OCI-LY1 (cell line): Measurements from ENCODE around the gene SLC9A9.
A peak's percentile ranks its signal among the peaks of the same experiment; 100 is the strongest.

Experiments used
- H2AFZ ChIP-seq: fragments of 200-600 bp; sonication (generic), shearing (Covaris generic); 2 replicates; pipeline ENCODE4 v1.6.0; 2014; ENCODE audit warnings: antibody characterized with exemption, mild to moderate bottlenecking, low read length
- H3F3A ChIP-seq: fragments of 200-600 bp; sonication (generic), shearing (Covaris generic); 2 replicates; pipeline ENCODE4 v1.6.0; 2014; ENCODE audit warnings: mild to moderate bottlenecking, antibody characterized with exemption, low read length, moderate library complexity; ENCODE audit not compliant: insufficient read depth
- H3K27ac ChIP-seq: fragments of 200-600 bp; sonication (generic); 2 replicates; pipeline ENCODE4 v1.5.1; 2014; ENCODE audit warnings: low read length, mixed run types, mild to moderate bottlenecking, low read depth; ENCODE audit not compliant: poor library complexity, severe bottlenecking
- H3K27me3 ChIP-seq: fragments of 200-600 bp; sonication (generic); 2 replicates; pipeline ENCODE4 v1.6.0; 2014; ENCODE audit warnings: antibody characterized with exemption, mild to moderate bottlenecking, low read length, moderate library complexity; ENCODE audit not compliant: insufficient read depth
- H3K36me3 ChIP-seq: fragments of 200-600 bp; sonication (generic); 2 replicates; pipeline ENCODE4 v1.6.1; 2014; ENCODE audit warnings: mild to moderate bottlenecking, antibody characterized with exemption, low read length, moderate library complexity, mixed read lengths; ENCODE audit not compliant: insufficient read depth
- H3K4me1 ChIP-seq: fragments of 200-600 bp; sonication (generic); 2 replicates; pipeline ENCODE4 v1.5.1; 2014; ENCODE audit warnings: mild to moderate bottlenecking, low read length, moderate library complexity; ENCODE audit not compliant: insufficient read depth, severe bottlenecking
- H3K4me2 ChIP-seq: fragments of 200-600 bp; sonication (generic), shearing (Covaris generic); 2 replicates; pipeline ENCODE4 v1.6.1; 2014; ENCODE audit warnings: low read length
- H3K4me3 ChIP-seq: fragments of 200-600 bp; sonication (generic); 2 replicates; pipeline ENCODE4 v1.5.1; 2014; ENCODE audit warnings: low read length, low read depth, mild to moderate bottlenecking, mixed read lengths; ENCODE audit not compliant: poor library complexity, severe bottlenecking
- H3K79me2 ChIP-seq: fragments of 200-600 bp; shearing (Covaris generic); 2 replicates; pipeline ENCODE4 v1.6.1; 2016; ENCODE audit warnings: mixed run types, low read length, mixed read lengths; ENCODE audit not compliant: insufficient read depth
- H3K9ac ChIP-seq: fragments of 200-600 bp; sonication (generic), shearing (Covaris generic); 2 replicates; pipeline ENCODE4 v1.6.1; 2014; ENCODE audit warnings: mild to moderate bottlenecking, low read length, mixed read lengths
- H3K9me2 ChIP-seq: fragments of 200-600 bp; sonication (generic), shearing (Covaris generic); 2 replicates; pipeline ENCODE4 v1.6.1; 2014; ENCODE audit warnings: low read depth, mild to moderate bottlenecking, low read length, mixed read lengths
- H3K9me3 ChIP-seq: fragments of 200-600 bp; shearing (Covaris generic); 2 replicates; pipeline ENCODE4 v1.6.1; 2014; ENCODE audit warnings: low read length, mixed read lengths
- H4K20me1 ChIP-seq: fragments of 200-600 bp; sonication (generic), shearing (Covaris generic); 2 replicates; pipeline ENCODE4 v1.6.0; 2016; ENCODE audit warnings: mild to moderate bottlenecking, low read length; ENCODE audit not compliant: insufficient read depth
- EZH2 ChIP-seq: fragments of 200-600 bp; sonication (generic), shearing (Covaris generic); IDR thresholded peaks from 2 replicates; pipeline ENCODE4 v1.8.0; 2017; ENCODE audit warnings: borderline replicate concordance, mixed run types, mild to moderate bottlenecking, antibody characterized with exemption, low read length, moderate library complexity, mixed read lengths
- TF ChIP-seq, protein P1 (sequence below): fragments of 200-600 bp; sonication (generic), shearing (Covaris generic); IDR thresholded peaks from 2 replicates; pipeline ENCODE4 v1.5.1; 2017; ENCODE audit warnings: mild to moderate bottlenecking, antibody characterized with exemption, low read length, moderate library complexity, mixed read lengths

Gene SLC9A9

GRCh38 chr3:143885780-143886427, 37.6 kb upstream of the SLC9A9 start:
- H3K9me2 ChIP-seq = no peaks in the 10 kb centered on the region
- no peaks in the 10 kb centered on the region for H3K27me3 ChIP-seq
- H3K4me1 ChIP-seq = no peaks in the 10 kb centered on the region
- no peaks in the 10 kb centered on the region for H3K79me2 ChIP-seq
- no peaks in the 10 kb centered on the region for H3K36me3 ChIP-seq
- no peaks in the 10 kb centered on the region for H4K20me1 ChIP-seq
- H3K9me3 ChIP-seq = no peaks in the 10 kb centered on the region
- H3K9ac ChIP-seq = no peak overlapping the region
- no peak overlapping the region for H2AFZ ChIP-seq
- H3K4me2 ChIP-seq = no peak overlapping the region
- TF ChIP-seq EZH2 = no peak
- TF ChIP-seq, protein P1, sequence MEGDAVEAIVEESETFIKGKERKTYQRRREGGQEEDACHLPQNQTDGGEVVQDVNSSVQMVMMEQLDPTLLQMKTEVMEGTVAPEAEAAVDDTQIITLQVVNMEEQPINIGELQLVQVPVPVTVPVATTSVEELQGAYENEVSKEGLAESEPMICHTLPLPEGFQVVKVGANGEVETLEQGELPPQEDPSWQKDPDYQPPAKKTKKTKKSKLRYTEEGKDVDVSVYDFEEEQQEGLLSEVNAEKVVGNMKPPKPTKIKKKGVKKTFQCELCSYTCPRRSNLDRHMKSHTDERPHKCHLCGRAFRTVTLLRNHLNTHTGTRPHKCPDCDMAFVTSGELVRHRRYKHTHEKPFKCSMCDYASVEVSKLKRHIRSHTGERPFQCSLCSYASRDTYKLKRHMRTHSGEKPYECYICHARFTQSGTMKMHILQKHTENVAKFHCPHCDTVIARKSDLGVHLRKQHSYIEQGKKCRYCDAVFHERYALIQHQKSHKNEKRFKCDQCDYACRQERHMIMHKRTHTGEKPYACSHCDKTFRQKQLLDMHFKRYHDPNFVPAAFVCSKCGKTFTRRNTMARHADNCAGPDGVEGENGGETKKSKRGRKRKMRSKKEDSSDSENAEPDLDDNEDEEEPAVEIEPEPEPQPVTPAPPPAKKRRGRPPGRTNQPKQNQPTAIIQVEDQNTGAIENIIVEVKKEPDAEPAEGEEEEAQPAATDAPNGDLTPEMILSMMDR = peak; percentile 96
- no peaks in the 10 kb centered on the region for H3F3A ChIP-seq
- H3K27ac ChIP-seq = no peak overlapping the region
- no peak overlapping the region for H3K4me3 ChIP-seq

GRCh38 chr3:143884861-143885260, 36.6 kb upstream of the SLC9A9 start:
- H3K27me3 ChIP-seq = no peaks in the 10 kb centered on the region
- H3K9me3 ChIP-seq = no peaks in the 10 kb centered on the region

GRCh38 chr3:143883151-143883550, 34.9 kb upstream of the SLC9A9 start:
- Histone ChIP-seq H3K9me2 (no peaks in the 10 kb centered on the region), H3K4me2 (no peak overlapping the region), H3F3A (no peaks in the 10 kb centered on the region), H2AFZ (no peak overlapping the region), H3K36me3 (no peaks in the 10 kb centered on the region), H3K4me3 (no peak overlapping the region), H3K79me2 (no peaks in the 10 kb centered on the region), H3K9ac (no peak overlapping the region), H4K20me1 (no peaks in the 10 kb centered on the region), H3K4me1 (no peaks in the 10 kb centered on the region), H3K9me3 (no peaks in the 10 kb centered on the region), H3K27me3 (no peaks in the 10 kb centered on the region), H3K27ac (no peak overlapping the region)
- no peak for TF ChIP-seq EZH2
- TF ChIP-seq, protein P1 = no peak

More at GRCh38 chr3:143884861-143885260, 36.6 kb upstream of the SLC9A9 start:
- H2AFZ ChIP-seq = no peak overlapping the region
- no peak overlapping the region for H3K4me3 ChIP-seq
- no peak overlapping the region for H3K9ac ChIP-seq
- H3K4me1 ChIP-seq = no peaks in the 10 kb centered on the region
- no peaks in the 10 kb centered on the region for H4K20me1 ChIP-seq
- H3K9me2 ChIP-seq = no peaks in the 10 kb centered on the region
- H3K4me2 ChIP-seq = no peak overlapping the region
- no peaks in the 10 kb centered on the region for H3K79me2 ChIP-seq
- no peak overlapping the region for H3K27ac ChIP-seq
- H3K36me3 ChIP-seq = no peaks in the 10 kb centered on the region
- no peak for TF ChIP-seq EZH2
- TF ChIP-seq, protein P1 = no peak
- H3F3A ChIP-seq = no peaks in the 10 kb centered on the region
